HEK293 (cell line): ENCODE measurements around the gene NOX4.
"Not testable (repeated sequence)": the region's sequence is repeated elsewhere in the genome, so short reads cannot be mapped to it uniquely, and the experiment has no call there.

Experiments
- SALL2 ChIP-seq: fragments of 450-650 bp; formaldehyde crosslinking; IDR thresholded peaks from 2 replicates; pipeline ENCODE4 v1.5.0; 2017; ENCODE audit warnings: missing biosample characterization, mild to moderate bottlenecking, missing genetic modification characterization, borderline replicate concordance
- SP3 ChIP-seq: fragments of 450-650 bp; formaldehyde crosslinking; IDR thresholded peaks from 2 replicates; pipeline ENCODE4 v1.5.1; 2016; ENCODE audit warnings: missing biosample characterization, missing genetic modification characterization
- YY1 ChIP-seq: fragments of 450-650 bp; formaldehyde crosslinking; IDR thresholded peaks from 2 replicates; pipeline ENCODE4 v1.5.1; 2018; ENCODE audit warnings: missing biosample characterization, missing genetic modification characterization
- ZNF214 ChIP-seq: fragments of 450-650 bp; formaldehyde crosslinking; IDR thresholded peaks from 2 replicates; pipeline ENCODE4 v1.5.1; 2017; ENCODE audit warnings: missing biosample characterization, mild to moderate bottlenecking, missing genetic modification characterization, borderline replicate concordance
- ZNF311 ChIP-seq: fragments of 450-650 bp; formaldehyde crosslinking; IDR thresholded peaks from 2 replicates; pipeline ENCODE4 v1.5.1; 2017; ENCODE audit warnings: missing biosample characterization, missing genetic modification characterization, borderline replicate concordance
- ZNF629 ChIP-seq: fragments of 450-650 bp; formaldehyde crosslinking; IDR thresholded peaks from 2 replicates; pipeline ENCODE4 v1.5.1; 2017; ENCODE audit warnings: missing biosample characterization, missing genetic modification characterization
- ZSCAN30 ChIP-seq: fragments of 450-650 bp; IDR thresholded peaks from 2 replicates; pipeline ENCODE4 v1.5.1; 2018; ENCODE audit warnings: missing biosample characterization, mild to moderate bottlenecking, missing genetic modification characterization, moderate library complexity
- TF ChIP-seq, protein P1 (sequence below): fragments of 450-650 bp; formaldehyde crosslinking; IDR thresholded peaks from 2 replicates; pipeline ENCODE4 v1.5.1; 2016; ENCODE audit warnings: missing biosample characterization, missing genetic modification characterization

DNA sequence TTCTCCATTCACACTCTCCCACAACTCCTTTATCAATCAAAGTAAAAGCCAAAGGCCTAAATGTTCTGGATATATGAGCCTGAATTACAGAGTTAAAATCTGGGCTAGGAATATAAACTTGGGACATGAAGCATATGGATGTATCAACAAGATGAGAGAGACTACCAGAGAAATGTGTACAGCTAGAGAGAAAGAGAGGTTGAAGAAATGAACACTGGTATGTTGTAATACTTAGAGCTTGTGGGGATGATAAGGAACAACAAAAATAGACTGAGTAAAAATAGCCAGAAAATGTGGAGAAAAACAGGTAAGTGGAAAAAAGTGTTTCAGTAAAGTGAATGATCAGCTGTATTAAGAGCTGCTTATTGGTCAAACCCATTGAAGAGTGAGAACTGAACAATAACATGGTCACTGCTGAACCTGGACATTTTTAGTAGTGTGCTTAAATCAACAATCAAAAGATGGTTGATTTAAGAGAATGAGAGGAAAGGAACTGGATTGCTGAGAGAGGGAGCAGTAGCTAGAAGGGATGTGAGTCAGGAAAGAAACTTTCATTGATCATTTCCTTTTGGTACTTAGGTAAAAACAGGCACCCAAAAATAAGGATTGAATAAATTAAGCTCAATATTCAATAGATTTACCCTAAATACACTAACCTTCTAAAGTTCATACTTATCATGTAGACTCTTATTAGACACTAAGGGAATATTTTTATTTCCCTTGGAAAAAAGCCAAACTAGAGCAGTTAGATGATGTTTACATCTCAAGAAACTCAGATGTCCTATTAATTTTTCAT lies 111.0 kb downstream of the NOX4 start:
- TF ChIP-seq ZSCAN30; SALL2 (tag by site-specific recombination); YY1 (tag by site-specific recombination); ZNF311 (tag by site-specific recombination); ZNF214 (tag by site-specific recombination); SP3 (tag by site-specific recombination); ZNF629 (tag by site-specific recombination): not testable (repeated sequence)
- TF ChIP-seq, protein P1, sequence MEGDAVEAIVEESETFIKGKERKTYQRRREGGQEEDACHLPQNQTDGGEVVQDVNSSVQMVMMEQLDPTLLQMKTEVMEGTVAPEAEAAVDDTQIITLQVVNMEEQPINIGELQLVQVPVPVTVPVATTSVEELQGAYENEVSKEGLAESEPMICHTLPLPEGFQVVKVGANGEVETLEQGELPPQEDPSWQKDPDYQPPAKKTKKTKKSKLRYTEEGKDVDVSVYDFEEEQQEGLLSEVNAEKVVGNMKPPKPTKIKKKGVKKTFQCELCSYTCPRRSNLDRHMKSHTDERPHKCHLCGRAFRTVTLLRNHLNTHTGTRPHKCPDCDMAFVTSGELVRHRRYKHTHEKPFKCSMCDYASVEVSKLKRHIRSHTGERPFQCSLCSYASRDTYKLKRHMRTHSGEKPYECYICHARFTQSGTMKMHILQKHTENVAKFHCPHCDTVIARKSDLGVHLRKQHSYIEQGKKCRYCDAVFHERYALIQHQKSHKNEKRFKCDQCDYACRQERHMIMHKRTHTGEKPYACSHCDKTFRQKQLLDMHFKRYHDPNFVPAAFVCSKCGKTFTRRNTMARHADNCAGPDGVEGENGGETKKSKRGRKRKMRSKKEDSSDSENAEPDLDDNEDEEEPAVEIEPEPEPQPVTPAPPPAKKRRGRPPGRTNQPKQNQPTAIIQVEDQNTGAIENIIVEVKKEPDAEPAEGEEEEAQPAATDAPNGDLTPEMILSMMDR, result not testable (repeated sequence)
